ENCODE measurements around the gene PDE2A.

DNA sequence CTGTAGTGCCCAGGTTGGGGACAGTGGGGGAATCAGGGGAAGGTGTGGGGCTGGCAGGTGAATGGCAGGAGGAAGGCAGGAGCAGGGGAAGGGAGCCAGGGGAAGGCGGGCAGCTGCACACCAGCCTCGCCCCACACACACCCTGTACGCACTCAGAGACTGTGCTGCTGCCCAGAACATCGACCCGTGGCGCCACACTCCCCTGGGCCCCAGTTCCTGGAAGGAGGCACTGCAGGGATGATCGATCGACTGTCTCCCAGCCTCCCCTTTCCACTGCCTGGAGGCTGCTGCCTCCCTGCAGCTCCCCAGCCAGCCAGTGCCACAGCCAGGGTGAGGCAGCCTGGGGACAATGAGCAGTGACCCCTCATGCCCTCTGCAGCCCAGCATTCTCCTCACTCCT lies 19.2 kb downstream of the PDE2A start:
- TF ChIP-seq POLR2A (IDR thresholded peaks at IDR 0.05; ENCODE audit: low read depth, low read length) (no peak), POLR2AphosphoS5 (IDR thresholded peaks at IDR 0.05; ENCODE audit: low read depth, low read length) (no peak)
